Measurements from ENCODE around the gene ARHGAP10. TPM values are rescaled to one million over a fixed set of nuclear protein-coding genes. Genes with fewer than 3 reads are reported as not detected.

ARHGAP10 gene
- total RNA-seq, 1 donor from 2014 or later: 25.5 TPM

DNA sequence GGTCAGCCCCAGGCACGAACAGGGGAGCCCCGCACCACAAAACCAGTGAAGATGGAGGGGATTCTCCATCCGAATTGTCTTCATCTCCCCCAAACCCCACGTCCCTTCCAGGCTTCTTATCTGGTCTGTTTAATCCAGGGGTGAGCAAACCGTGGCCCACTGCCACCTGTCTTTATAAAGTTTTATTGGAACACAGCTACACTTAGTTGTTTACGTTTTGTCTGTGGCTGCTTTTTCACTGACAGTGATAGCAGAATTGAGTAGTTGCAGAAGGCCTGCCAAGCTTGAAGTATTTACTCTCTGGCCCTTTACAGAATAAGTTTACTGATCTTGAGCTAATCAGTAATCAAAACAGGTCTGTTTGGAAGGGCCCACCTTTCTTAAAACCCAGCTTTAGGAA lies 324.0 kb downstream of the ARHGAP10 start:
- no peak for DNase-seq (ENCODE audit: extremely low spot score, unreplicated experiment)
- H3K27ac Mint-ChIP-seq: no peak overlapping the region
- peaks cover 4% of the 10 kb centered on the region for H3K9me3 Mint-ChIP-seq
- TF ChIP-seq, protein P1, sequence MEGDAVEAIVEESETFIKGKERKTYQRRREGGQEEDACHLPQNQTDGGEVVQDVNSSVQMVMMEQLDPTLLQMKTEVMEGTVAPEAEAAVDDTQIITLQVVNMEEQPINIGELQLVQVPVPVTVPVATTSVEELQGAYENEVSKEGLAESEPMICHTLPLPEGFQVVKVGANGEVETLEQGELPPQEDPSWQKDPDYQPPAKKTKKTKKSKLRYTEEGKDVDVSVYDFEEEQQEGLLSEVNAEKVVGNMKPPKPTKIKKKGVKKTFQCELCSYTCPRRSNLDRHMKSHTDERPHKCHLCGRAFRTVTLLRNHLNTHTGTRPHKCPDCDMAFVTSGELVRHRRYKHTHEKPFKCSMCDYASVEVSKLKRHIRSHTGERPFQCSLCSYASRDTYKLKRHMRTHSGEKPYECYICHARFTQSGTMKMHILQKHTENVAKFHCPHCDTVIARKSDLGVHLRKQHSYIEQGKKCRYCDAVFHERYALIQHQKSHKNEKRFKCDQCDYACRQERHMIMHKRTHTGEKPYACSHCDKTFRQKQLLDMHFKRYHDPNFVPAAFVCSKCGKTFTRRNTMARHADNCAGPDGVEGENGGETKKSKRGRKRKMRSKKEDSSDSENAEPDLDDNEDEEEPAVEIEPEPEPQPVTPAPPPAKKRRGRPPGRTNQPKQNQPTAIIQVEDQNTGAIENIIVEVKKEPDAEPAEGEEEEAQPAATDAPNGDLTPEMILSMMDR (conservative IDR thresholded peaks at IDR 0.05): no peak
- H3K36me3 Mint-ChIP-seq: peaks cover 8% of the 10 kb centered on the region
- no peak overlapping the region for H3K4me3 Mint-ChIP-seq
- peaks cover 48% of the 10 kb centered on the region for H3K4me1 Mint-ChIP-seq (ENCODE audit: unreplicated experiment)
- no peaks in the 10 kb centered on the region for H3K27me3 Mint-ChIP-seq

DNA sequence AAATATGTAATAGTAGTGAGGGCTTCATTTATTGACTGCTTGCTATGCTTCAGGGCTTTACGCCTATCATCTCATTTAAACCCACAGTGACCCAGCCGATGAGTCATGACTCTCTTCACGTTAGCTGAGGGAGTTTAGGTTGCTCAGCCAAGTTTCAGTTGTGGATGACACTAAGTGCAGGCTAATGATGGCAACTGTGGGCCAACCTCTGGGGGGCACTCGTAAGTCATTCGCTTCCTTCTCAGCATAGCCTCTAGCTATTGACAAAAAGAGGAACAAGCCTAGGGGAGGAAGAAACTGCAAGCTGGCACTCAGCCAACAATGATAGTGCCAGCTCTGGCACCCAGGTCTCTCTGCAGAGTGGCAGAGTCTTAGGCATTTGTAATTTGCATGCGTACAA lies 325.0 kb downstream of the ARHGAP10 start:
- Mint-ChIP-seq H3K4me3 (no peak overlapping the region), H3K27me3 (no peaks in the 10 kb centered on the region), H3K9me3 (peaks cover 4% of the 10 kb centered on the region), H3K36me3 (peaks cover 8% of the 10 kb centered on the region), H3K27ac (no peak overlapping the region), H3K4me1 (ENCODE audit: unreplicated experiment) (peaks cover 54% of the 10 kb centered on the region)
- TF ChIP-seq, protein P1 (conservative IDR thresholded peaks at IDR 0.05): no peak
- DNase-seq (ENCODE audit: extremely low spot score, unreplicated experiment): no peak

DNA sequence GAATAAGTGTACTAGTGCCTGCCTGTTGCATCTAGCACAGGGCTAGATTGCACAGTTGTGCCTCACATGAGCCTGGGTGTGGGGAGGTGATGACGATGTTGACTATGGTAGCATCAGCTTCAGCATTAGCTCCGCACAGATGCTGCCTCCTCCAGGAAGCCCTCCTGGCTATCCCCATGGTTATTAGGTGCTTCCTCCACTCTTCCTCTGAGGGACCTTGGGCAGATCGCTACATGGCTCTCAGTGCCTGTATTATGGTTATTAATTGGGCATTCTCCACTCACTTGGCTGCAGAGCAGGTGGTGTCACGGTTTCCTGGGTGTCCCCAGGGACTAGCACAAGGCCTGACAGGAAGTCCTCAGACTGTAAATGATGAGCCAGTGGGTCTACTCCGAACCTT lies 325.6 kb downstream of the ARHGAP10 start:
- no peaks in the 10 kb centered on the region for H3K27me3 Mint-ChIP-seq
- H3K27ac Mint-ChIP-seq: no peak overlapping the region
- peaks cover 54% of the 10 kb centered on the region for H3K4me1 Mint-ChIP-seq (ENCODE audit: unreplicated experiment)
- TF ChIP-seq, protein P1 (conservative IDR thresholded peaks at IDR 0.05): no peak
- peaks cover 4% of the 10 kb centered on the region for H3K9me3 Mint-ChIP-seq
- DNase-seq (ENCODE audit: extremely low spot score, unreplicated experiment): no peak
- no peak overlapping the region for H3K4me3 Mint-ChIP-seq
- peaks cover 8% of the 10 kb centered on the region for H3K36me3 Mint-ChIP-seq

DNA sequence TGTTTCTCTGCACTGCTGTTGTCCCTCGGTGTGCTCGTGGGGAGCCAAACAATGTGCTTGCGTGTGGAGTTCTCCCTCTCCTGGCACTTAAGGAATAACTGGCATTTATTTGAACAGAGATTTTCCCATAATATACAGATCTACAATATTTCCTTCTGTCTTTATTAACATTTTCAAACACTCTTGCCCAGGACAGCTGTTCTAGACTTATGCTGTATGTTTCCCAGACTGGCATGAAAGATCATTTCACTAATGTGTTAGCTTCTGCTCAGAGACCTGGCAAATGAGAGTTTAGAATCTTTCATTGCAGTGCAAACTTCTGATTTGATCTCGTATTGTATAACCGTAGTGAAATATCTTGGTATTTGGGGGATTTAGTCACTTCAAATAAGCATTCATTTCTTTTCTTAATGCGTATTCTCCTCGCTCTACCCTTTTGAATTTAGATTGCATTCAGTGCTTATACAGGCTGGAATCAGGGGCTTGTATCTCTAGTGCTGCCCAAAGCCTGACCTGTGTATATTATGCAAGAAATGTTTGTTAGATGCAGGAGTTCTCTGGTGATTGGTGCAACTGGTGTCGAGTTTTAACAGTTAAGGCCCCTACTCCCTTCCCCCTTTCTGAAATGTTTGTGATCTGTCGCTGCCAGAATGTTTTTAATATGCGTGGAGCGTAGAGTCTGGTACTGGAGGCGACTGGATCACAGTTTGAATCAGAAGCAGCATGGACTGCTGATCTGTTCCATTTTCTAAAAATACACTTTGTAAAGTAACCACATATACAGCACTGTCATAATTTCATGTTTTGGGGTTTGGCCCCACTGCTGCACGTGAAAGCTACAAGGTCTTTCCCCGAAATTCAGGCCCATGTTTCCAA lies 326.3 kb downstream of the ARHGAP10 start:
- DNase-seq (ENCODE audit: extremely low spot score, unreplicated experiment): no peak
- TF ChIP-seq, protein P1 (conservative IDR thresholded peaks at IDR 0.05): no peak
- peaks cover 4% of the 10 kb centered on the region for H3K9me3 Mint-ChIP-seq
- peaks cover 8% of the 10 kb centered on the region for H3K36me3 Mint-ChIP-seq
- H3K27ac Mint-ChIP-seq: no peak overlapping the region
- no peak overlapping the region for H3K4me3 Mint-ChIP-seq
- H3K4me1 Mint-ChIP-seq (ENCODE audit: unreplicated experiment): peaks cover 51% of the 10 kb centered on the region
- no peaks in the 10 kb centered on the region for H3K27me3 Mint-ChIP-seq

DNA sequence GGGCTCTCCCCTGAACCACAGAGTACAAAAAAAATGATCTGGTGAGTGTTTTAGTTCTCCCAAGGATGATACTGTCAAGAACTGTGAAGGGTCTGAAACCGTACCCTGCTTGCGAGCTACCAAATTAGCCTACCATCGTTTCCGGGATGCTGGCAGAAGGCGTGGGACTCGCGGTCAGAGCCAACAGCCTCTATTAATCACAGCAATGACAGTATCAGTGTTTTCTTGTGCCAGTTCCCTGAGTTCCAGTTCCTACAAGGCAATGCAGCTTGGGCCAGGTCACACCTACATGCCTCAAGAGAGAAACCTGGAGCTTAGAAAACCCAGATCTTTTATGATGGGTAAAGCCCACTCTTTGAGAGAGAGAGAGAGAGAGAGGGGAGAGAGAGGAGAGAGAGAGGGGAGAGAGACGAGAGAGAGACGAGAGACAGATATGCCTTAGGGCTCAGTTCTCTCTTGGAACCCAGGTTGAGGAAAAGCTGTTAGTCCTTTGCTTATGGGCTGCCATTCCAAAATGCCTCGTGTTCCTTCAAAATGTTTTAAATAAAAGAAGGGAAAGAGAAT lies 327.8 kb downstream of the ARHGAP10 start:
- H3K4me3 Mint-ChIP-seq: peak overlapping the region; percentile 59
- H3K27ac Mint-ChIP-seq: peak overlapping the region; percentile 69
- TF ChIP-seq, protein P1 (conservative IDR thresholded peaks at IDR 0.05): no peak
- peaks cover 8% of the 10 kb centered on the region for H3K36me3 Mint-ChIP-seq
- H3K4me1 Mint-ChIP-seq (ENCODE audit: unreplicated experiment): peaks cover 40% of the 10 kb centered on the region
- no peak for DNase-seq (ENCODE audit: extremely low spot score, unreplicated experiment)
- peaks cover 4% of the 10 kb centered on the region for H3K9me3 Mint-ChIP-seq
- no peaks in the 10 kb centered on the region for H3K27me3 Mint-ChIP-seq
